ENCODE results near the gene AUTS2. TPM values are rescaled to one million over a fixed set of nuclear protein-coding genes. Genes with fewer than 3 reads are reported as not detected.

The AUTS2 gene
- total RNA-seq, 1 experiment from 2014 or later: 50.0 TPM

DNA sequence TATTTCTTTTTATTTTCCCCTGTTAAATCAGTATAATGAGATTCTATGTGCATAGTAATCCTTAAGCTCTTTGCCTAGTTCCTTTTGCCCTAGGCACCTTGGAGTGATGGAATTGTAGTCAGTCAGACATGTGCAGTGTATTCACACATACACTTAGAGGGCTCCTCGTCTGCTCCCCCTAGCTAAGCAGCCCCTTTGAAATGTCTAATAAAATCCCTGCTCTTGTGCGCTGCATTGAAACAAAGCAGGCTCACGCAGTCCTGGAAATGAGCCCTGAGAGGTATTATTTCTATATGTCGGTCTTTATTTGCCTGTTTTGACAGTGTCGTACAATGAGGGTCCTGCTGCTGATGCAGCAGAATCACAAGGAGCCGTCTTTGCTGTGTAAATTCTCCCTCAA is 258.7 kb downstream of the AUTS2 start:
- Mint-ChIP-seq H3K27ac (no peak overlapping the region), H3K9me3 (no peaks in the 10 kb centered on the region), H3K4me3 (no peak overlapping the region), H3K27me3 (ENCODE audit: low read depth) (no peaks in the 10 kb centered on the region; the same call in 1 of the 2 replicates), H3K36me3 (no peaks in the 10 kb centered on the region), H3K4me1 (peaks cover 23% of the 10 kb centered on the region)
- ATAC-seq (no peak), DNase-seq (ENCODE audit: low spot score) (no peak)
- TF ChIP-seq GABPB1 (CRISPR knock-in tag; IDR thresholded peaks at IDR 0.05) (no peak), KAT7 (CRISPR knock-in tag; IDR thresholded peaks at IDR 0.05; ENCODE audit: borderline replicate concordance) (no peak), E2F4 (CRISPR knock-in tag; IDR thresholded peaks at IDR 0.05; ENCODE audit: borderline replicate concordance, low read depth) (no peak), OVOL2 (CRISPR knock-in tag; IDR thresholded peaks at IDR 0.05; ENCODE audit: borderline replicate concordance) (no peak), TEAD4 (CRISPR knock-in tag; IDR thresholded peaks at IDR 0.05) (no peak), CREM (CRISPR knock-in tag; IDR thresholded peaks at IDR 0.05) (no peak), FOXK1 (CRISPR knock-in tag; IDR thresholded peaks at IDR 0.05) (no peak), MLX (CRISPR knock-in tag; IDR thresholded peaks at IDR 0.05) (no peak), ELF4 (CRISPR knock-in tag; IDR thresholded peaks at IDR 0.05; ENCODE audit: low read depth) (no peak), TCF7 (CRISPR knock-in tag; IDR thresholded peaks at IDR 0.05; ENCODE audit: low read depth) (no peak), GRHL2 (CRISPR knock-in tag; IDR thresholded peaks at IDR 0.05; ENCODE audit: insufficient replicate concordance, severe bottlenecking) (no peak), PRDM15 (CRISPR knock-in tag; IDR thresholded peaks at IDR 0.05) (no peak), SOX15 (CRISPR knock-in tag; IDR thresholded peaks at IDR 0.05) (no peak), ZNF671 (CRISPR knock-in tag; IDR thresholded peaks at IDR 0.05) (no peak), ZNF416 (CRISPR knock-in tag; IDR thresholded peaks at IDR 0.05) (no peak)
- CTCF ChIA-PET: no interaction called here
- POLR2A ChIA-PET: no interaction called here

DNA sequence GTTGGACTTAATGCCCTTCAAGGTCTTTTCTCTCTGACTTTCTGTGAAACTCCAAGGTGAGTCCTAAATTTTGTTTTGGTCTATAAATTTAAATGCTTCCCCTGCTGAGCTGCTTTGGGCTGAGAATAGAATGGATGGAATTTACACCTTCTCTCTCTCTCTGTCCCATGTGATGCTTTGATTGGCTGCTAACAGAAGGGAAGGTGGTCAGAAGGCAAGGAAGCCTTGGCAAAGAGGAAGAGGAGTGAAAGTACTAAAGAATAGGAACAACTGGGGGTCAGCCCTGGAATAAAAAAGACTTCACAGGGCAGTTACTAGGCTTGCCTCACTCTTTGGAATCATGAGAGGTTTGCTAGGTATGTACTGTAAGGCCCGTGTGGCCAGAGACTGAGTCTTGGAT is 260.2 kb downstream of the AUTS2 start:
- H3K36me3 Mint-ChIP-seq: no peaks in the 10 kb centered on the region
- H3K9me3 Mint-ChIP-seq: no peaks in the 10 kb centered on the region
- no peak for TF ChIP-seq ZNF512 (CRISPR knock-in tag; IDR thresholded peaks at IDR 0.05; ENCODE audit: borderline replicate concordance)
- no peak for TF ChIP-seq NR1H2 (CRISPR knock-in tag; IDR thresholded peaks at IDR 0.05)
- TF ChIP-seq ZNF281 (CRISPR knock-in tag; IDR thresholded peaks at IDR 0.05): no peak
- TF ChIP-seq, protein P1, sequence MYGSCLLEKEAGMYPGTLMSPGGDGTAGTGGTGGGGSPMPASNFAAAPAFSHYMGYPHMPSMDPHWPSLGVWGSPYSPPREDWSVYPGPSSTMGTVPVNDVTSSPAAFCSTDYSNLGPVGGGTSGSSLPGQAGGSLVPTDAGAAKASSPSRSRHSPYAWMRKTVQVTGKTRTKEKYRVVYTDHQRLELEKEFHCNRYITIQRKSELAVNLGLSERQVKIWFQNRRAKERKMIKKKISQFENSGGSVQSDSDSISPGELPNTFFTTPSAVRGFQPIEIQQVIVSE (CRISPR knock-in tag; IDR thresholded peaks at IDR 0.05; ENCODE audit: borderline replicate concordance): no peak
- TF ChIP-seq KAT7 (CRISPR knock-in tag; IDR thresholded peaks at IDR 0.05; ENCODE audit: borderline replicate concordance): no peak
- no peak for TF ChIP-seq NFATC4 (CRISPR knock-in tag; IDR thresholded peaks at IDR 0.05)
- no peak for TF ChIP-seq ESRRA (CRISPR knock-in tag; IDR thresholded peaks at IDR 0.05; ENCODE audit: borderline replicate concordance)
- no peak for TF ChIP-seq ZNF416 (CRISPR knock-in tag; IDR thresholded peaks at IDR 0.05)
- TF ChIP-seq, protein P2, sequence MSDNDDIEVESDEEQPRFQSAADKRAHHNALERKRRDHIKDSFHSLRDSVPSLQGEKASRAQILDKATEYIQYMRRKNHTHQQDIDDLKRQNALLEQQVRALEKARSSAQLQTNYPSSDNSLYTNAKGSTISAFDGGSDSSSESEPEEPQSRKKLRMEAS (CRISPR knock-in tag; IDR thresholded peaks at IDR 0.05): no peak
- TF ChIP-seq EMX1 (CRISPR knock-in tag; IDR thresholded peaks at IDR 0.05): no peak
- TF ChIP-seq, protein P3, sequence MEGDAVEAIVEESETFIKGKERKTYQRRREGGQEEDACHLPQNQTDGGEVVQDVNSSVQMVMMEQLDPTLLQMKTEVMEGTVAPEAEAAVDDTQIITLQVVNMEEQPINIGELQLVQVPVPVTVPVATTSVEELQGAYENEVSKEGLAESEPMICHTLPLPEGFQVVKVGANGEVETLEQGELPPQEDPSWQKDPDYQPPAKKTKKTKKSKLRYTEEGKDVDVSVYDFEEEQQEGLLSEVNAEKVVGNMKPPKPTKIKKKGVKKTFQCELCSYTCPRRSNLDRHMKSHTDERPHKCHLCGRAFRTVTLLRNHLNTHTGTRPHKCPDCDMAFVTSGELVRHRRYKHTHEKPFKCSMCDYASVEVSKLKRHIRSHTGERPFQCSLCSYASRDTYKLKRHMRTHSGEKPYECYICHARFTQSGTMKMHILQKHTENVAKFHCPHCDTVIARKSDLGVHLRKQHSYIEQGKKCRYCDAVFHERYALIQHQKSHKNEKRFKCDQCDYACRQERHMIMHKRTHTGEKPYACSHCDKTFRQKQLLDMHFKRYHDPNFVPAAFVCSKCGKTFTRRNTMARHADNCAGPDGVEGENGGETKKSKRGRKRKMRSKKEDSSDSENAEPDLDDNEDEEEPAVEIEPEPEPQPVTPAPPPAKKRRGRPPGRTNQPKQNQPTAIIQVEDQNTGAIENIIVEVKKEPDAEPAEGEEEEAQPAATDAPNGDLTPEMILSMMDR (IDR thresholded peaks at IDR 0.05): no peak
- DNase-seq (ENCODE audit: low spot score): no peak
- peak; percentile 63 for ATAC-seq
- ChIA-PET CTCF (no interaction called here), POLR2A (no interaction called here)
- H3K4me3 Mint-ChIP-seq: no peak overlapping the region
- no peaks in the 10 kb centered on the region for H3K27me3 Mint-ChIP-seq (ENCODE audit: low read depth)
- peaks cover 29% of the 10 kb centered on the region for H3K4me1 Mint-ChIP-seq
- no peak overlapping the region for H3K27ac Mint-ChIP-seq
